Activated naive CD8-positive, alpha-beta T cell (primary cell): ENCODE measurements around the gene MPV17.
"Not testable (repeated sequence)": the region's sequence is repeated elsewhere in the genome, so short reads cannot be mapped to it uniquely, and the experiment has no call there.

Experiments used
- H3K27ac Mint-ChIP-seq: one replicate; pipeline ENCODE4 v1.8.0; 2021; ENCODE audit warnings: mixed read lengths
- H3K27me3 Mint-ChIP-seq: one replicate; pipeline ENCODE4 v1.8.0; 2021; ENCODE audit warnings: mixed read lengths
- H3K36me3 Mint-ChIP-seq: one replicate; pipeline ENCODE4 v1.8.0; 2021; ENCODE audit warnings: mixed read lengths
- H3K4me1 Mint-ChIP-seq: one replicate; pipeline ENCODE4 v1.8.0; 2021; ENCODE audit warnings: low read depth, mixed read lengths
- H3K4me3 Mint-ChIP-seq: one replicate; pipeline ENCODE4 v1.8.0; 2021; ENCODE audit warnings: mild to moderate bottlenecking, mixed read lengths
- H3K9me3 Mint-ChIP-seq: one replicate; pipeline ENCODE4 v1.8.0; 2021; ENCODE audit warnings: low read depth, mixed read lengths

The MPV17 gene

GRCh38 chr2:27309651-27310050 is 13.2 kb downstream of the MPV17 start:
- H3K27ac Mint-ChIP-seq, result no peak overlapping the region
- H3K4me1 Mint-ChIP-seq, result peaks cover 5% of the 10 kb centered on the region
- H3K4me3 Mint-ChIP-seq, result peak overlapping the region; percentile 15
- no peaks in the 10 kb centered on the region for H3K9me3 Mint-ChIP-seq
- H3K36me3 Mint-ChIP-seq, result peaks cover 11% of the 10 kb centered on the region
- peaks cover under 1% of the 10 kb centered on the region for H3K27me3 Mint-ChIP-seq

- no peaks in the 10 kb centered on the region for H3K9me3 Mint-ChIP-seq
- peak within 1 kb of the TSS; percentile 63 for H3K4me3 Mint-ChIP-seq
- peaks cover 4% of the 10 kb centered on the region for H3K27me3 Mint-ChIP-seq
- H3K36me3 Mint-ChIP-seq, result peaks cover 11% of the 10 kb centered on the region
- H3K27ac Mint-ChIP-seq, result no peak within 1 kb of the TSS
- H3K4me1 Mint-ChIP-seq, result peaks cover 5% of the 10 kb centered on the region
Observed at GRCh38 chr2:27308359-27308881, 14.5 kb downstream of the MPV17 start, which contains the start of gene UCN. UCN (minus strand) TSS chr2:27308445; CDS start chr2:27307895, 550 bp downstream.

- Mint-ChIP-seq H3K36me3 (peaks cover 11% of the 10 kb centered on the region), H3K9me3 (no peaks in the 10 kb centered on the region), H3K27me3 (peaks cover 4% of the 10 kb centered on the region), H3K4me3 (peak overlapping the region; percentile 63), H3K27ac (no peak overlapping the region), H3K4me1 (peaks cover 7% of the 10 kb centered on the region)
Observed at GRCh38 chr2:27307545-27308358, 15.1 kb downstream of the MPV17 start.

GRCh38 chr2:27307287-27307544 is 15.7 kb downstream of the MPV17 start:
- Mint-ChIP-seq H3K4me3 (peak overlapping the region; percentile 63), H3K36me3 (peaks cover 10% of the 10 kb centered on the region), H3K9me3 (no peaks in the 10 kb centered on the region), H3K27ac (no peak overlapping the region), H3K4me1 (peaks cover 9% of the 10 kb centered on the region), H3K27me3 (peaks cover 4% of the 10 kb centered on the region)

- H3K9me3 Mint-ChIP-seq, result no peaks in the 10 kb centered on the region
- H3K27me3 Mint-ChIP-seq, result peaks cover 4% of the 10 kb centered on the region
- H3K27ac Mint-ChIP-seq, result no peak overlapping the region
- peaks cover 9% of the 10 kb centered on the region for H3K36me3 Mint-ChIP-seq
- peaks cover 9% of the 10 kb centered on the region for H3K4me1 Mint-ChIP-seq
- peak overlapping the region; percentile 63 for H3K4me3 Mint-ChIP-seq
Observed at GRCh38 chr2:27306573-27307286, 16.2 kb downstream of the MPV17 start.

GRCh38 chr2:27306136-27306535 is 16.8 kb downstream of the MPV17 start:
- H3K27ac Mint-ChIP-seq, result no peak overlapping the region
- peaks cover 7% of the 10 kb centered on the region for H3K36me3 Mint-ChIP-seq
- peaks cover 4% of the 10 kb centered on the region for H3K27me3 Mint-ChIP-seq
- no peaks in the 10 kb centered on the region for H3K9me3 Mint-ChIP-seq
- H3K4me3 Mint-ChIP-seq, result peak overlapping the region; percentile 47
- peaks cover 9% of the 10 kb centered on the region for H3K4me1 Mint-ChIP-seq

GRCh38 chr2:27305516-27305915 is 17.4 kb downstream of the MPV17 start:
- Mint-ChIP-seq H3K9me3 (no peaks in the 10 kb centered on the region), H3K27ac (no peak overlapping the region), H3K27me3 (peaks cover 4% of the 10 kb centered on the region), H3K4me1 (peaks cover 9% of the 10 kb centered on the region), H3K36me3 (peaks cover 7% of the 10 kb centered on the region), H3K4me3 (no peak overlapping the region)

GRCh38 chr2:27304488-27305240 is 18.2 kb downstream of the MPV17 start:
- Mint-ChIP-seq H3K4me1 (peaks cover 9% of the 10 kb centered on the region), H3K36me3 (peaks cover 5% of the 10 kb centered on the region), H3K27ac (no peak overlapping the region), H3K4me3 (no peak overlapping the region), H3K9me3 (no peaks in the 10 kb centered on the region), H3K27me3 (peaks cover 4% of the 10 kb centered on the region)

- Mint-ChIP-seq H3K36me3 (no peaks in the 10 kb centered on the region), H3K27me3 (peaks cover 4% of the 10 kb centered on the region), H3K4me3 (peak overlapping the region; percentile 69), H3K27ac (no peak overlapping the region), H3K4me1 (peaks cover 9% of the 10 kb centered on the region), H3K9me3 (no peaks in the 10 kb centered on the region)
Observed at GRCh38 chr2:27303093-27304025, 19.5 kb downstream of the MPV17 start.

GRCh38 chr2:27300606-27301005 is 22.3 kb downstream of the MPV17 start:
- H3K27ac Mint-ChIP-seq, H3K4me1 Mint-ChIP-seq, H3K9me3 Mint-ChIP-seq, H3K4me3 Mint-ChIP-seq, H3K27me3 Mint-ChIP-seq, H3K36me3 Mint-ChIP-seq: not testable (repeated sequence)

GRCh38 chr2:27298391-27299080 is 24.4 kb downstream of the MPV17 start:
- Mint-ChIP-seq H3K36me3 (no peaks in the 10 kb centered on the region), H3K27ac (no peak overlapping the region), H3K4me1 (peaks cover 5% of the 10 kb centered on the region), H3K9me3 (no peaks in the 10 kb centered on the region), H3K27me3 (no peaks in the 10 kb centered on the region), H3K4me3 (no peak overlapping the region)

- Mint-ChIP-seq H3K9me3 (no peaks in the 10 kb centered on the region), H3K27ac (no peak overlapping the region), H3K27me3 (no peaks in the 10 kb centered on the region), H3K36me3 (no peaks in the 10 kb centered on the region), H3K4me1 (no peaks in the 10 kb centered on the region), H3K4me3 (no peak overlapping the region)
Observed at GRCh38 chr2:27297195-27297594, 25.7 kb downstream of the MPV17 start.

GRCh38 chr2:27296481-27296880 is 26.4 kb downstream of the MPV17 start:
- H3K9me3 Mint-ChIP-seq, result no peaks in the 10 kb centered on the region
- no peak overlapping the region for H3K4me3 Mint-ChIP-seq
- no peaks in the 10 kb centered on the region for H3K4me1 Mint-ChIP-seq
- no peaks in the 10 kb centered on the region for H3K27me3 Mint-ChIP-seq
- H3K27ac Mint-ChIP-seq, result no peak overlapping the region
- H3K36me3 Mint-ChIP-seq, result no peaks in the 10 kb centered on the region

- H3K36me3 Mint-ChIP-seq, result no peaks in the 10 kb centered on the region
Observed at GRCh38 chr2:27294928-27295327, 28.0 kb downstream of the MPV17 start.

More at GRCh38 chr2:27294928-27295327, 28.0 kb downstream of the MPV17 start:
- H3K4me1 Mint-ChIP-seq, result no peaks in the 10 kb centered on the region
- H3K4me3 Mint-ChIP-seq, result no peak overlapping the region
- no peak overlapping the region for H3K27ac Mint-ChIP-seq
- no peaks in the 10 kb centered on the region for H3K9me3 Mint-ChIP-seq
- no peaks in the 10 kb centered on the region for H3K27me3 Mint-ChIP-seq
